ENCODE data around the gene TMEM245.

The TMEM245 gene

DNA sequence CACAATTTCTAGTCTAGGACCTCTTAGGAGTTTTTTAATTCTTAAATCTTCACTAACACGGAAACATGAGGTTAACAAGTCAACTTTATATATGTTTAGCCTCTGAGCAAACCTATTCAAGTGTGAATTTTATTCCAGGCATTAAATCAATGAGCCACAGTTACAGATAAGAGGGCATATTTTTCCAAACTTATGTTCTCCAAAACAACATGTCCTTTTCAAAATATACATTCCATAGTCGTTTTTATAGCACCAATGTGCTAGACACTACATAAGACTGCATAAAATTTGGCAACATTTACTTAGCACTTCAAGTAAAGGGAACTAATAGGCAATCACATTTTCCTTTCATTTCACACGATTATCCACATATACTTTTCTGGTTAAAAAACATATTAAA, 6.5 kb downstream of the TMEM245 start:
- Histone ChIP-seq H3K4me3 (ENCODE audit: low read length) (no peak overlapping the region), H3K4me1 (ENCODE audit: control insufficient read depth, insufficient read depth, low read length) (peaks cover 14% of the 10 kb centered on the region), H3K9ac (ENCODE audit: low read length) (no peak overlapping the region)

GRCh38 chr9:109110329-109111021, 9.3 kb downstream of the TMEM245 start:
- H3K9ac ChIP-seq (ENCODE audit: low read length), result no peak overlapping the region
- H3K27me3 ChIP-seq (ENCODE audit: control insufficient read depth, insufficient read depth, low read length), result no peaks in the 10 kb centered on the region
- H3K4me1 ChIP-seq (ENCODE audit: control insufficient read depth, insufficient read depth, low read length), result peaks cover 15% of the 10 kb centered on the region
- no peaks in the 10 kb centered on the region for H3K36me3 ChIP-seq (ENCODE audit: control insufficient read depth, insufficient read depth, low read length)
- H3K9me3 ChIP-seq (ENCODE audit: control insufficient read depth, low read length), result no peaks in the 10 kb centered on the region
- H3K4me3 ChIP-seq (ENCODE audit: low read length), result no peak overlapping the region

More for the DNA sequence above, 6.5 kb downstream of the TMEM245 start:
- H3K36me3 ChIP-seq (ENCODE audit: control insufficient read depth, insufficient read depth, low read length), result no peaks in the 10 kb centered on the region
- no peaks in the 10 kb centered on the region for H3K9me3 ChIP-seq (ENCODE audit: control insufficient read depth, low read length)
- H3K27me3 ChIP-seq (ENCODE audit: control insufficient read depth, insufficient read depth, low read length), result no peaks in the 10 kb centered on the region

DNA sequence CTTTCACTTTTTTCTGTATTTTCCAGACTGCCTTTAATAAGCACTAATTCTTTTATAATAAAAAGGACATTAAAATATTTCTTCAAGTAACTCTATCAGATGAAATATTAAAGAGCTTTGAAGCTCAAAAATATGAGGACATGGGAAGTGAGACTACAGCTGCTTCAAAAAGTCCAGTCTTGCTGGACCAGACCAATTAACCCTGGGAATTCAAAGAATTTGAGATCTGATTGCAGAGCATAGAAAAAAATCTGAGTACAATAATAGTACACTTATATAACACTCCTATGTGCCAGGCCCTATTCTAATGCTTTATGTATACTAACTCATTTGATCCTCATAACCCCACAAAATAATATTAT, 9.8 kb downstream of the TMEM245 start:
- no peak overlapping the region for H3K4me3 ChIP-seq (ENCODE audit: low read length)
- no peaks in the 10 kb centered on the region for H3K9me3 ChIP-seq (ENCODE audit: control insufficient read depth, low read length)
- no peaks in the 10 kb centered on the region for H3K27me3 ChIP-seq (ENCODE audit: control insufficient read depth, insufficient read depth, low read length)
- no peak overlapping the region for H3K9ac ChIP-seq (ENCODE audit: low read length)
- H3K4me1 ChIP-seq (ENCODE audit: control insufficient read depth, insufficient read depth, low read length), result peaks cover 15% of the 10 kb centered on the region
- H3K36me3 ChIP-seq (ENCODE audit: control insufficient read depth, insufficient read depth, low read length), result no peaks in the 10 kb centered on the region

DNA sequence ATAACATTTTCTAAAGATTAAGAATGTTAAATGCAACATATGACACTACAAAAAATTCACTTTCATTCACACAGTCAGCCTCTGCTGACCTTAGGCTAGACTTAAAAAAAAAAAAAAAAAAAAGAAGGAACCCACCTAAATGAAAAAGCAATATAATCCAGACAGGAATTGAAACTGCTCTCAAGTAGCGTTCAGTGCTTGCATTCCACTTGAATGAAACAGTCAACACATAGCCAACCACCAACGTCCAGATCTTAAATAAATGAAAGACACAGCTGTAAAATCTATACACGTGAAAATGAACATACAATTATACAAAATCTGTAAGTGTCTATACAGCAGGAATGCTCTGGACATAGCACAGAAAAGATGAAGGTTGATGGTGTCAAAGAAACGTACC, 11.4 kb downstream of the TMEM245 start:
- H3K27me3 ChIP-seq (ENCODE audit: control insufficient read depth, insufficient read depth, low read length), result no peaks in the 10 kb centered on the region
- no peak overlapping the region for H3K4me3 ChIP-seq (ENCODE audit: low read length)
- H3K9me3 ChIP-seq (ENCODE audit: control insufficient read depth, low read length), result no peaks in the 10 kb centered on the region
- no peaks in the 10 kb centered on the region for H3K36me3 ChIP-seq (ENCODE audit: control insufficient read depth, insufficient read depth, low read length)
- H3K9ac ChIP-seq (ENCODE audit: low read length), result no peak overlapping the region
- peaks cover 15% of the 10 kb centered on the region for H3K4me1 ChIP-seq (ENCODE audit: control insufficient read depth, insufficient read depth, low read length)

DNA sequence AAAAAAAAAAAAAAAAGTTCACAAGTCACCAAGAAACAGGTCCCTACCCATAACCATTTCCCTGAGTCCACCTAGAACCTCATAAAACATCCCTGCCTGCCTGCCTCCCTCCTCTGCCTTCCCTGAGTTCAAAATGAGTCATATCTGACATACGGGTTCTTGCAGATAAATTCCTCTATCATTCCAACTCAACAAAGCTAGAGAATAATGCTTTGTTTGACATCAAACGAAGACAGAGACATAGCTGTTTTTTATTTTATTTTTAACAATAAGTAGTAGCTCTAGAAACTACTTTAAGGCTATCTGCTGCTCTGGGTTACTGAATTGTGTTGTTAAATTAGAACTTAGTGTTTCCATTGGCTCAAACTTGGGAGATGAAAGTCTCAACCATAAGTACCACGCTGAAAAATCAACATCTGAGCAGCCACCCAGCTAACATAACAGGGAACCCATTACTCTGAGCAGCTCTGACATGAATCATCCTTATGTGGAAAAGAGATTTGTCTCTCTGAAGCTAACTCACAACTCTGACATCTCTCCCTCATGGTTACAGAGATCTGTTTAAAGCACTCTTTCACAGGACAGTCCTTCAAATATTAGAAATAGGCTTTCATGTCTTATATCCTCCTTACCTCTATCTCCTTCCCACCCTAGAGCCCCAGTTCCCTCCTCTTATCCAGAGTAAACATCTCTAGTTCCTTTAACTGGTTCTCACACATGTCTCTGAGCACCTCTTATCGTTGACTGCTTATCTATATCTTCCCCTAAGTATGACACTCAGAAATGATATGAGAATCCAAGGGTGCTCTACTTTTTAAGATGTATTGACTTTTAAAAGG, 12.1 kb downstream of the TMEM245 start:
- Histone ChIP-seq H3K9me3 (ENCODE audit: control insufficient read depth, low read length) (no peaks in the 10 kb centered on the region), H3K4me1 (ENCODE audit: control insufficient read depth, insufficient read depth, low read length) (peaks cover 18% of the 10 kb centered on the region), H3K27me3 (ENCODE audit: control insufficient read depth, insufficient read depth, low read length) (no peaks in the 10 kb centered on the region), H3K36me3 (ENCODE audit: control insufficient read depth, insufficient read depth, low read length) (no peaks in the 10 kb centered on the region), H3K4me3 (ENCODE audit: low read length) (no peak overlapping the region), H3K9ac (ENCODE audit: low read length) (no peak overlapping the region)

DNA sequence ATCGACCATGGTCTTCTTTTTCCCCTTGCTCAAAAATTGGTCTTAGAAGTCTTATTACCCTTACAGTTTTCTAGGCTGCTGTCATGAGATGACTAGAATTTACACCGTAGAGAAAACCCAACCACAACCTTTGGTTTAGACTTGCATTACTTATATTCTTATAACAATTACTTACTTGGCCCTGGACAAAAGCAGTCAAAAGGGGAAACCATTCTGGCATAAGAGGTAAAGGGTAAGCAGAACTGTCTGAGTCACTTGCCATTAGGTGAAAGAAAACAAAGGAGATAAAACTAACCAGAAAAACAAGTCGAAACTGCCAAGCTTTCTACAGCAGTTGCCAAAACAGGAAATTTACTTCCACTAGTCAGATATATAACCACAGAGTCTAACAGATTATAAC, 17.9 kb downstream of the TMEM245 start:
- no peaks in the 10 kb centered on the region for H3K36me3 ChIP-seq (ENCODE audit: control insufficient read depth, insufficient read depth, low read length)
- peak overlapping the region; percentile 18 for H3K9ac ChIP-seq (ENCODE audit: low read length)
- no peaks in the 10 kb centered on the region for H3K27me3 ChIP-seq (ENCODE audit: control insufficient read depth, insufficient read depth, low read length)
- no peaks in the 10 kb centered on the region for H3K9me3 ChIP-seq (ENCODE audit: control insufficient read depth, low read length)
- no peak overlapping the region for H3K4me3 ChIP-seq (ENCODE audit: low read length)
- peaks cover 48% of the 10 kb centered on the region for H3K4me1 ChIP-seq (ENCODE audit: control insufficient read depth, insufficient read depth, low read length)

GRCh38 chr9:109101202-109101595, 18.5 kb downstream of the TMEM245 start:
- Histone ChIP-seq H3K36me3 (ENCODE audit: control insufficient read depth, insufficient read depth, low read length) (no peaks in the 10 kb centered on the region), H3K9me3 (ENCODE audit: control insufficient read depth, low read length) (no peaks in the 10 kb centered on the region), H3K9ac (ENCODE audit: low read length) (peak overlapping the region; percentile 18), H3K4me1 (ENCODE audit: control insufficient read depth, insufficient read depth, low read length) (peaks cover 48% of the 10 kb centered on the region), H3K4me3 (ENCODE audit: low read length) (no peak overlapping the region), H3K27me3 (ENCODE audit: control insufficient read depth, insufficient read depth, low read length) (no peaks in the 10 kb centered on the region)

DNA sequence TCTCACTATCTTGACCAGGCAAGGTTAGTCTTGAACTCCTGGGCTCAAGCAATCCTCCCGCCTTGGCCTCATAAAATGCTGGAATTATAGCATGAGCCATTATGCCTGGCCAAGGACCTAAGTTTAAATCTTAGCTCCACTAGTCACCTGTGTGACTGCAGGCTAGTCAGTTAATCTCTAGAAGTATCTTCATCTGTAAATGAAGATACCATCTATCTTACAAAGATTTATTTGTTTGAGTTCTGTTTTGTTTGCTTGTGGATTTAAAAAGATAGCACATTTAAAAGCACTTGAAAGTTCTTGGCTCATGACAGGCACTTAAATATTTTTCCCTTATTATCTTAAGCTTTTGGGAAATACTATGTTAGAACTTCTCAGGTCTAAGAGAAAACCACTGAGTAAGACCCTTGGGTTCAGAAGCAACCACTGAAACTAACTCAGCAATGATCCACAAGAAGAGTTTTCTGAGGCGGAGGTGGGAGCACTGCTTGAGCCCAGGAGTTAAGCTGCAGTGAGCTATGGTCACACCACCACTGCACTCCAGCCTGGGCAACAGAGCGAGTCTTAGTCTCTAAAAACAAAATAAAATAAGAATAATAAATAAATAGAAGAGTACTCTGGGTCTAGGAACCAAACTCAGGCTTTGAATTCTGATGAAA, 19.1 kb downstream of the TMEM245 start:
- no peaks in the 10 kb centered on the region for H3K9me3 ChIP-seq (ENCODE audit: control insufficient read depth, low read length)
- H3K36me3 ChIP-seq (ENCODE audit: control insufficient read depth, insufficient read depth, low read length), result no peaks in the 10 kb centered on the region
- H3K4me3 ChIP-seq (ENCODE audit: low read length), result no peak overlapping the region
- H3K4me1 ChIP-seq (ENCODE audit: control insufficient read depth, insufficient read depth, low read length), result peaks cover 51% of the 10 kb centered on the region
- no peak overlapping the region for H3K9ac ChIP-seq (ENCODE audit: low read length)
- no peaks in the 10 kb centered on the region for H3K27me3 ChIP-seq (ENCODE audit: control insufficient read depth, insufficient read depth, low read length)

GRCh38 chr9:109098960-109099308, 20.8 kb downstream of the TMEM245 start:
- no peak overlapping the region for H3K4me3 ChIP-seq (ENCODE audit: low read length)

GRCh38 chr9:109098171-109098959, 21.4 kb downstream of the TMEM245 start:
- Histone ChIP-seq H3K4me1 (ENCODE audit: control insufficient read depth, insufficient read depth, low read length) (peaks cover 56% of the 10 kb centered on the region), H3K4me3 (ENCODE audit: low read length) (no peak overlapping the region), H3K36me3 (ENCODE audit: control insufficient read depth, insufficient read depth, low read length) (no peaks in the 10 kb centered on the region), H3K9me3 (ENCODE audit: control insufficient read depth, low read length) (no peaks in the 10 kb centered on the region), H3K27me3 (ENCODE audit: control insufficient read depth, insufficient read depth, low read length) (no peaks in the 10 kb centered on the region), H3K9ac (ENCODE audit: low read length) (peak overlapping the region; percentile 0)

More at GRCh38 chr9:109098960-109099308, 20.8 kb downstream of the TMEM245 start:
- H3K36me3 ChIP-seq (ENCODE audit: control insufficient read depth, insufficient read depth, low read length), result no peaks in the 10 kb centered on the region
- no peak overlapping the region for H3K9ac ChIP-seq (ENCODE audit: low read length)
- H3K9me3 ChIP-seq (ENCODE audit: control insufficient read depth, low read length), result no peaks in the 10 kb centered on the region
- peaks cover 56% of the 10 kb centered on the region for H3K4me1 ChIP-seq (ENCODE audit: control insufficient read depth, insufficient read depth, low read length)
- no peaks in the 10 kb centered on the region for H3K27me3 ChIP-seq (ENCODE audit: control insufficient read depth, insufficient read depth, low read length)

GRCh38 chr9:109097146-109097545, 22.6 kb downstream of the TMEM245 start:
- no peaks in the 10 kb centered on the region for H3K9me3 ChIP-seq (ENCODE audit: control insufficient read depth, low read length)
- no peak overlapping the region for H3K4me3 ChIP-seq (ENCODE audit: low read length)
- H3K9ac ChIP-seq (ENCODE audit: low read length), result no peak overlapping the region
- no peaks in the 10 kb centered on the region for H3K36me3 ChIP-seq (ENCODE audit: control insufficient read depth, insufficient read depth, low read length)
- H3K4me1 ChIP-seq (ENCODE audit: control insufficient read depth, insufficient read depth, low read length), result peaks cover 50% of the 10 kb centered on the region
- H3K27me3 ChIP-seq (ENCODE audit: control insufficient read depth, insufficient read depth, low read length), result no peaks in the 10 kb centered on the region
